A549 (cell line): ENCODE data around the gene KCTD19.
A peak's percentile ranks its signal among the peaks of the same experiment; 100 is the strongest.

Experiments used
- EP300 ChIP-seq, 2 experiments: fragments of >200 bp; sonication (Bioruptor Twin); formaldehyde crosslinking; IDR thresholded peaks; 2 replicates in 1 of 2; 3 replicates in 1 of 2; pipeline ENCODE4 v1.6.1; 2016 to 2017
- ESRRA ChIP-seq: fragments of 150-350 bp; IDR thresholded peaks from 2 replicates; pipeline ENCODE4 v1.6.1; 2014; ENCODE audit warnings: mild to moderate bottlenecking, low read length, borderline replicate concordance
- TF ChIP-seq, protein P1 (sequence below): IDR thresholded peaks from 2 replicates; pipeline ENCODE4 v1.6.1; 2012
- TF ChIP-seq, protein P2 (sequence below): fragments of >200 bp; sonication (Bioruptor Twin); formaldehyde crosslinking; IDR thresholded peaks from 3 replicates; pipeline ENCODE4 v1.5.1; 2016

DNA sequence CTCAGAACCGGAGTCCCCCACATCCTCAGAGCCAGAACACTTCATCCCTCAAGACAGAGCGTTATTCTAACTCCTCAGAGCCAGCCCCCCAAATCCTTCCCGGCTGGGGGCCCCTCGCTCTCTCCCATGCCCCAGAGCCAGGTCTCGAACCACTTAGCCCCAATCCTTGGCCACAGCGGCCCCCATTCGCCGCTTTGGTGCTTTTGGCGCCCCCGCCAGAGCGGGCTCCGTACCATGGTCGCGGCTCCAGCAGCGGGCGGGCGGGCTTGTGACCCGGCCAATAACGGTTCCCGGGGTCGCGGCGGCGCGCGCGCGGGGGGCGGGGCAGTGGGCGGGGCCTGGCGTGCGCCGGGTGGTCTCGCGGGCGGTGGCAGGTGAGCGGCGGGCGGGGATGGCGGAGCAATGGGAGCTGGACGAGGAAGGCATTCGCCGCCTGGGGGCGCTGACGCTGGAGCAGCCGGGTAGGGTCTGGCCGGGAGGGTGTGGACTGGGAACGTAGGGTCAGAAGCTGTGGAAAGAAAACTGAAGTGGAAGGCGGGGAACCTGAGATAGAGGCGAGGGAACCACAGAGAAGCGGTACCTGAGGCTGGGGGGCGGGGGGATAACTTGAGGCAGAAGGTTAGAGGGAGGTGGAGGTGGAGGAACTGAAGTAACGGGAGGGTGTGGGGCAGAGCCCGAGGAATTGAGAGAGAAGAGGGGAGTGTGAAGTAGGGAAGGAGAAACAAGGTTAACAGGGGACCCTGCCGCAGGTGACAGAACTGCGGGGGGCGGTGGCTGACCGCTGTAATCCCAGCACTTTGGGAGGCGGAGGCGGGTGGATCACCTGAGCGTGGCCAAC is at the start of gene KCTD19, which contains the start of gene LRRC36:
- TF ChIP-seq, protein P1, sequence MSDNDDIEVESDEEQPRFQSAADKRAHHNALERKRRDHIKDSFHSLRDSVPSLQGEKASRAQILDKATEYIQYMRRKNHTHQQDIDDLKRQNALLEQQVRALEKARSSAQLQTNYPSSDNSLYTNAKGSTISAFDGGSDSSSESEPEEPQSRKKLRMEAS = peak; percentile 46; the same call in 1 of the 2 replicates
- TF ChIP-seq, protein P2, sequence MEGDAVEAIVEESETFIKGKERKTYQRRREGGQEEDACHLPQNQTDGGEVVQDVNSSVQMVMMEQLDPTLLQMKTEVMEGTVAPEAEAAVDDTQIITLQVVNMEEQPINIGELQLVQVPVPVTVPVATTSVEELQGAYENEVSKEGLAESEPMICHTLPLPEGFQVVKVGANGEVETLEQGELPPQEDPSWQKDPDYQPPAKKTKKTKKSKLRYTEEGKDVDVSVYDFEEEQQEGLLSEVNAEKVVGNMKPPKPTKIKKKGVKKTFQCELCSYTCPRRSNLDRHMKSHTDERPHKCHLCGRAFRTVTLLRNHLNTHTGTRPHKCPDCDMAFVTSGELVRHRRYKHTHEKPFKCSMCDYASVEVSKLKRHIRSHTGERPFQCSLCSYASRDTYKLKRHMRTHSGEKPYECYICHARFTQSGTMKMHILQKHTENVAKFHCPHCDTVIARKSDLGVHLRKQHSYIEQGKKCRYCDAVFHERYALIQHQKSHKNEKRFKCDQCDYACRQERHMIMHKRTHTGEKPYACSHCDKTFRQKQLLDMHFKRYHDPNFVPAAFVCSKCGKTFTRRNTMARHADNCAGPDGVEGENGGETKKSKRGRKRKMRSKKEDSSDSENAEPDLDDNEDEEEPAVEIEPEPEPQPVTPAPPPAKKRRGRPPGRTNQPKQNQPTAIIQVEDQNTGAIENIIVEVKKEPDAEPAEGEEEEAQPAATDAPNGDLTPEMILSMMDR = peak; percentile 62
- TF ChIP-seq ESRRA (no peak), EP300 (IDR thresholded peaks at IDR 0.05) (no peak)
